ENCODE measurements around the gene DUXA.
"Not testable (repeated sequence)": the region's sequence is repeated elsewhere in the genome, so short reads cannot be mapped to it uniquely, and the experiment has no call there.

Gene DUXA

GRCh38 chr19:57135797-57136196 is 31.5 kb downstream of the DUXA start:
- Histone ChIP-seq H3K9me3 (no peaks in the 10 kb centered on the region), H3K36me3 (replicated peaks) (no peaks in the 10 kb centered on the region)
- in situ Hi-C loops (cut with MboI; ENCODE audit: low sequenced_read_pairs) = no loop called here

GRCh38 chr19:57127403-57127802 is 39.9 kb downstream of the DUXA start:
- H3K4me1 ChIP-seq; H3K9me3 ChIP-seq; DNase-seq (ENCODE audit: low spot score in 2 of 2); H3K27me3 ChIP-seq (ENCODE audit: low read depth); in situ Hi-C loops (cut with MboI; ENCODE audit: low sequenced_read_pairs); H3K36me3 ChIP-seq (replicated peaks); H3K4me3 ChIP-seq: not testable (repeated sequence)

More at GRCh38 chr19:57135797-57136196, 31.5 kb downstream of the DUXA start:
- H3K27me3 ChIP-seq (ENCODE audit: low read depth) = no peaks in the 10 kb centered on the region
- H3K4me3 ChIP-seq = no peak overlapping the region
- H3K4me1 ChIP-seq = no peaks in the 10 kb centered on the region
- DNase-seq (ENCODE audit: low spot score in 2 of 2) = no peak

- in situ Hi-C loops (cut with MboI; ENCODE audit: low sequenced_read_pairs) = no loop called here
- Histone ChIP-seq H3K4me1 (no peaks in the 10 kb centered on the region), H3K36me3 (replicated peaks) (no peaks in the 10 kb centered on the region), H3K9me3 (no peaks in the 10 kb centered on the region), H3K4me3 (no peak overlapping the region), H3K27me3 (ENCODE audit: low read depth) (no peaks in the 10 kb centered on the region)
- DNase-seq (ENCODE audit: low spot score in 2 of 2) = no peak
Observed at GRCh38 chr19:57123882-57124281, 43.4 kb downstream of the DUXA start.

GRCh38 chr19:57118848-57119247 is 48.4 kb downstream of the DUXA start:
- Histone ChIP-seq H3K36me3 (replicated peaks) (no peaks in the 10 kb centered on the region), H3K4me3 (no peak overlapping the region), H3K4me1 (no peaks in the 10 kb centered on the region), H3K9me3 (no peaks in the 10 kb centered on the region; the same call in 1 of the 2 replicates), H3K27me3 (ENCODE audit: low read depth) (no peaks in the 10 kb centered on the region)
- in situ Hi-C loops (cut with MboI; ENCODE audit: low sequenced_read_pairs) = no loop called here
- no peak for DNase-seq (ENCODE audit: low spot score in 2 of 2)

- H3K36me3 ChIP-seq (replicated peaks); H3K27me3 ChIP-seq (ENCODE audit: low read depth); H3K4me3 ChIP-seq; H3K4me1 ChIP-seq; in situ Hi-C loops (cut with MboI; ENCODE audit: low sequenced_read_pairs); DNase-seq (ENCODE audit: low spot score in 2 of 2): not testable (repeated sequence)
- H3K9me3 ChIP-seq = peaks cover 13% of the 10 kb centered on the region
Observed at GRCh38 chr19:57113501-57113900, 53.8 kb downstream of the DUXA start.

- H3K27me3 ChIP-seq (ENCODE audit: low read depth) = no peaks in the 10 kb centered on the region
- DNase-seq (ENCODE audit: low spot score in 2 of 2) = no peak
- H3K4me1 ChIP-seq = no peaks in the 10 kb centered on the region
- H3K9me3 ChIP-seq = peaks cover 13% of the 10 kb centered on the region
- in situ Hi-C loops (cut with MboI; ENCODE audit: low sequenced_read_pairs) = no loop called here
- H3K4me3 ChIP-seq = no peak overlapping the region
- no peaks in the 10 kb centered on the region for H3K36me3 ChIP-seq (replicated peaks)
Observed at GRCh38 chr19:57111329-57111644, 56.0 kb downstream of the DUXA start.

GRCh38 chr19:57110592-57111328 is 56.5 kb downstream of the DUXA start:
- Histone ChIP-seq H3K36me3 (replicated peaks) (no peaks in the 10 kb centered on the region), H3K27me3 (ENCODE audit: low read depth) (no peaks in the 10 kb centered on the region), H3K9me3 (peaks cover 13% of the 10 kb centered on the region), H3K4me1 (no peaks in the 10 kb centered on the region), H3K4me3 (no peak overlapping the region)
- DNase-seq (ENCODE audit: low spot score in 2 of 2) = no peak
- in situ Hi-C loops (cut with MboI; ENCODE audit: low sequenced_read_pairs) = no loop called here

- Histone ChIP-seq H3K36me3 (replicated peaks) (no peaks in the 10 kb centered on the region), H3K27me3 (ENCODE audit: low read depth) (no peaks in the 10 kb centered on the region), H3K9me3 (peaks cover 13% of the 10 kb centered on the region; the same call in 1 of the 2 replicates), H3K4me3 (no peak overlapping the region), H3K4me1 (no peaks in the 10 kb centered on the region)
- DNase-seq (ENCODE audit: low spot score in 2 of 2) = no peak
- in situ Hi-C loops (cut with MboI; ENCODE audit: low sequenced_read_pairs) = no loop called here
Observed at GRCh38 chr19:57106722-57107235, 60.5 kb downstream of the DUXA start.

GRCh38 chr19:57105976-57106721 is 61.1 kb downstream of the DUXA start:
- no peak overlapping the region for H3K4me3 ChIP-seq
- H3K36me3 ChIP-seq (replicated peaks) = no peaks in the 10 kb centered on the region
- no peaks in the 10 kb centered on the region for H3K27me3 ChIP-seq (ENCODE audit: low read depth)
- in situ Hi-C loops (cut with MboI; ENCODE audit: low sequenced_read_pairs) = no loop called here
- H3K9me3 ChIP-seq = peaks cover 7% of the 10 kb centered on the region; the same call in 1 of the 2 replicates
- H3K4me1 ChIP-seq = no peaks in the 10 kb centered on the region
- no peak for DNase-seq (ENCODE audit: low spot score in 2 of 2)

Measured in HAP-1 (cell line).